CD1c-positive myeloid dendritic cell (primary cell): Measurements from ENCODE around the gene TMEM219.
"Not testable (repeated sequence)": the region's sequence is repeated elsewhere in the genome, so short reads cannot be mapped to it uniquely, and the experiment has no call there.

Source experiments
- DNase-seq: peaks from one replicate; pipeline ENCODE4 v3.0.0-alpha.2; 2016; ENCODE audit errors: extremely low spot score

TMEM219 gene, protein sequence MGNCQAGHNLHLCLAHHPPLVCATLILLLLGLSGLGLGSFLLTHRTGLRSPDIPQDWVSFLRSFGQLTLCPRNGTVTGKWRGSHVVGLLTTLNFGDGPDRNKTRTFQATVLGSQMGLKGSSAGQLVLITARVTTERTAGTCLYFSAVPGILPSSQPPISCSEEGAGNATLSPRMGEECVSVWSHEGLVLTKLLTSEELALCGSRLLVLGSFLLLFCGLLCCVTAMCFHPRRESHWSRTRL

DNA sequence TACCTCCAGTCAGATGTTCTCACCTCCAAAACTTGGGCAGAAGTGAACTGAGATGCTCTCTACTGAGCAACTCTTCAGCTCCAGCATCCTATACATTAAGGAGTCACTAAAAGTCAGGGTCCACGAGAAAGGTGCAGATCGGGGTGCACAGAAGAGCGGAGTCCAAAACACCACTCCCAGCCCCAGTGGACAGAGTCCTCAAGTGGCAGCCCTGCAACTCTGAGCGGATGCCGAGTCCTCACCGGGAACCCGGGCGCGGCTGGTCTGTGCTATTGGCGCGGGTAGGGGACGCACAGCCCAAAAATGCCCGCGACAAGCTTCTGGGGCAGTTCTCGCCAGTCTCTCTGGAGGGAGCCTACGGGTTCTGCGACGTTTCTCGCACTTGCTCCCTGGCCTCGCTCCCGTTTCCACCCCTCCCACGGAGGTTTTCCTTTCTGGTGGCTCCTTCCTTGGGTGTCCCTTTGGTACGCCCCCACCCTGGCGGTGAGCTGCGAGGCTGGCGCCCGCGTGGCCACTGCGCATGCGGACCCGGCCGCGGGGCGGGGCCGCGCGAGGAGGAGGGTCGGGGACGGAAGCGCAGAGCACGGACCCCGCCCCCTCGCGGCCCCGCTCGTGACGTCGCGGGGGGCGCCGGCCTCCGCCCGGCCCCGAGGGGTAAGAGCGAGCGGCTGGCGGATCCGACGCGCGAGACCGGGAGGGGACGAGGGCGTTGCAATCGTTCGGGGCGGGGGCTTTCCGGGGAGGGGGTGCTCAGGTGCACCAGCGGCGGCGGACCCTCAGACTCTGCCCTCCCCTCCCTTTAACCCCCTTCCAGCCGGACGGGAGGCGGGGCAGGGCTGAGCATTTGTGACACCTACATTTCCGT lies at the start of gene TMEM219:
TMEM219 (plus strand) TSS at position 601 of the 865 bp plus-strand sequence. CDS start 1,065 bp downstream, outside the sequence.
- DNase-seq: peak; percentile 97

DNA sequence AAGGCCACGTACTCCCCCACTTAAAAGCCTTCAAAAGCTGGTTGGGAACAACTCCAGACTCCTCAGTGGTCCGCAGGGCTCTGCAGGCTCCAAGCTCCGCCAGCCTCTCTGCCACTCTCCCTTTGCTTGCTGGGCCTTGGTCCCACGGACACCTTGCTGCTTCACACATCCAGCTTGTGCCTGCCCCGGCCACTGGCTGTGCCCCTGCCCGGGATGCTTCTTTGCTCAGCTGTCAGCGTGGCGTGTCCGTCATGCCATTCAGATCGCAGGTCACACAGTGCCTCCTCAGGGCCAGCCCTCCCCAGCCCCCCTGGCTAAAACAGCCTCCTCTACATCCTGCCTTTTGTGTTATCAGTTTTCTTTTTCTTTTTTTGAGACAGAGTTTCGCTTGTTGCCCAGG lies 49.8 kb upstream of the TMEM219 start:
- no peak for DNase-seq

DNA sequence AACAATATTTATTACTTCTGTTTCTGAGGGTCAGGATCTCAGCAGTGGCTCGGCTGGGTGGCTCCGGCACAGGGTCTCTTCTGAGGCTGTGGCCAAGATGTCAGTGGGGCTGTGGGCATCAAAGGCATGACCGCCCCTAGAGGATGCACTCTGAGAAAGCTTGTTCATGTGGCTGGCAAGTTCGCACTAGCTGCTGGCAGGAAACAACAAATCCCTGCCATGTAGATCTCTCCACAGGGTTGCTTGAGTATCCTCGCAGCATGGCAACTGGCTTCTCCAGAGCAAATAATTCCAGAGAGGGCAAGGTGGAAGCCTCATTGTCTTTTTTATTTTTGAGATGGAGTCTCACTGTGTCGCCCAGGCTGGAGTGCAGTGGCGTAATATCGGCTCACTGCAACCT lies 48.4 kb upstream of the TMEM219 start:
- DNase-seq: no peak

DNA sequence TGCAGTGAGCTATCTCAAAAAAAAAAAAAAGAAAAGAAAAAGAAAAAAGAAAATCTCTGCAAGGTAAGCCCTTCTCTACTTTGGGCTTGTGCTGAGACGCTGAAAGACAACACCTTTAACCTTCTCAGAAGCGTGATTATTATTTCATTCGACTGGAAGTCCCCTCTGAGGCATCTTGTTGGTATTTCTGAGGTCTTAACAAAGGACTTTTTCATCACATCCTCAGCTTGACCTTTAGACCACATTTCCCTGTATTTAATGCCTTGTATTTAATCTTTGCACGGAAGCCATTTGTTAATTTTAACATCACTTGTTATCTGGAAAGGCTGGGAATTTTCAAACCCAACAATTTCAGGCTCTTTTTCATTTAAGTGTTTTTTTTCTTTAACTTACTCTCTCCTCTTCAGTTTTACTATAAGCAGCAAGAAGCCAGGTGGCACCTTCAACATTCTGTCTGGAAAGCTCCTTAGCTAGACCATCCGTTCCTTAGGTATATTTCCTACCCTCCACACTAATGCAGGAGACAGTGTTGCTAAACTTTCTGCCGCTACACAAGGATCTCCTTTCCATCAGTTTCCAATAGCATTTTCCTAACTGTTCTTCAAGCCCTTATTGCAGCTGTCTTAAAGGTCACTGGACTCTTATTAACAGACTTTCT lies 46.2 kb upstream of the TMEM219 start:
- DNase-seq: no peak

DNA sequence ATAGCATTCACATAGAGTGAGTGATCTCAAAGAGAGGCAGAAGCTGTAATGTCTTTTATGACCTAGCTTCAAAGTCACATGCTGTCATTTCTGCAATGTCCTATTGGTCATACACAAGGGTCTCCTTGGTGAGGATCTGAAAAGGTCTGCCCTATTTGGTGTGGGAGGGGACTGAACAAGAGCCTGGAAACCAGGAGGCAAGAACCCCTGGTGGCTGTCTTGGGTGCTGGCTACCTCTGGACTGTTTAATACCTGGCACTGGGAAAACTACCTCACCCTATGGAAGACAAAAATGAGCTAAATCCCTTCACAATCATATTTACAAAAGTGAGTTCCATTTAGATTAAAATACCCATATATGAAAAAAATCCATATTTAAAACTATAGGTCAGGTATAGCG lies 44.9 kb upstream of the TMEM219 start:
- no peak for DNase-seq

DNA sequence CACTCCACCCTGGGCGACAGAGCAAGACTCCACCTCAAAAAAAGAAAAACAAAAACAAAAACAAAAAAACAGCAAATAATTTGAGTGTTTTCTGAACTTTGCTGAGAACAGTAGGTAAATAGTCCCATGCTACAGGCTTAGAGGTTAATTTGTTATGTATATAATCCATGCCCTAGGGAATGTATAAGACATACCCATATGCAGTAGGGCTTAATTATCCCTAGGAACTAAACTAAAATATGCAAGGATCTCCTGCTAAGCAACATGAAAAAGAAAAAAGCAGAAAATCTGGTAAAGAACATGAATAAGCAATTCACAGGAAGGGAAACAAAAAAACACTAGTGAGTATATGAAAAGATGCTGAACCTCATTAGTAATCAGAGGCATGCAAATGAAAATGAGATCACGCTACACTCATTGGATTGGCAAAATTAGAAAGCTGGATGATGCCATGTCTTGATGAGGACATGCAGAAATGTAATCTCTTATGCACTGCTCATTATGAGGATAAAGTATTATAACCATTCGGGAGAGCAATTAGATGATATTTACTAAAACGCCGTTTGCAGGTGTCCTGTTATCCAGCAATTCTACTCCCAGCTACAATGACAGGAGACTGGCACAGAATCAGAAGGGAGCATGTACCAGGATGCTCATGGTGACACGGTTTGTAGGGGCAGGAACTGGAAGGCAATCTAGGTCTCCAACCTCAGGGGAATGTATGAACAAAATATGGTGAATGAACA lies 41.4 kb upstream of the TMEM219 start:
- no peak for DNase-seq

DNA sequence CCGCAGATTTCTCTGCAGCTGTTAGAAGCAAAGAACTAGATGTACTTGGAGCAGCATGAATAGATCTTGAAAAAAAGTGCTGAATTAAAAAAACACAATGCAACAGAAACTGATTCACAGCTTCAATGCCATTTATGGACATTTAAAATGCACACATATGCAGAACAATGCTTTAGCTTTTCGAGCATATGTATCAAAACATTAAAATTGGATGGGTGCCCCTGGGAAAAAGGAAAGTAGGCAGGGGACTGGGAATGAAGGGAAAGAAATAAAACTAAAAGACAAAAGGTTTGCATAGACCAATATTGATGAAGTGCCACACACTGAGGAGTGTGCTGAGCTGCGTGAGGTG lies 40.9 kb upstream of the TMEM219 start:
- DNase-seq: no peak

DNA sequence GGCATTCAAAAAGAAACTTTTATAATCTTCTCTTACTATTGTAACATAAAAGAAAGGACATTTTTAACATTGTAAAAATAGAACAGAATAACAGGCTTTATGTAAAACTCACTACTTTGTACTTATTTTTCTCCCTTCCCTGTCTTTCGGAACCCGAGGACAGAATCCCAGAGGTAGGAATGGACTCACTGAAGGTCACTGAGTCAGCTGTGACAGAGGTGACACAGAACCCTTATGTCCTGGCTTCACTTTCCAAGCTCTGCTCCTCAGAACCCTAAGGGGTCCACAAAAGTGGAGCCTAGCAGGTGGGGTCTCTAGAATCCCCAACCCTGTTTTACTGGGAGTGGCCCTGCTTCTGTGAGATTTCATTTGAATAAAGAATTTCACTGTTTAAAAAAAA lies 39.6 kb upstream of the TMEM219 start:
- DNase-seq: no peak

DNA sequence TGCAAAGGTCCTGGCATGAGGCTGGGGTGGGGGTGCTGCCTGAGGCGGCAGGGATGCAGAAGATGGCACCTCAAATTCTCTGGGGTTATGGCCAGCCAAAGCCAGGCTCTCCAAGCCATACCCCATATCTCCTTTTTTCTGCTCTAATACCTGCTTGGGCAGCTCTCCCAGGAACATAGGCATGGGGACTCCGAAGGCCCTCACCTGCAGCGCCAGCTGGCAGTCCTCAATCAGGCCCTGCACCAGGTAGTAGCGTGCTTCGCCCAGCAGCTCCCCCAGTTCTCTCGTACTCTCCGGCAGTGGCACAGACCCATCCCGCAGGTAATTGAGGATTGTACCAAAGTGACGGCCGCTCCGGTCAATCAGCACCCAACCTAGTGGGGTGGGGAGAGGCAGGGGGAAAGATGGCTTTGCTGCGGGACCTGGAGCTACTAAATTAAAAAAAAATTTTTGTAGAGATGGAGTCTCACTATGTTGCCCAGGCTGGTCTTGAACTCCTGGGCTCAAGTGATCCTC lies 38.8 kb upstream of the TMEM219 start:
- no peak for DNase-seq

DNA sequence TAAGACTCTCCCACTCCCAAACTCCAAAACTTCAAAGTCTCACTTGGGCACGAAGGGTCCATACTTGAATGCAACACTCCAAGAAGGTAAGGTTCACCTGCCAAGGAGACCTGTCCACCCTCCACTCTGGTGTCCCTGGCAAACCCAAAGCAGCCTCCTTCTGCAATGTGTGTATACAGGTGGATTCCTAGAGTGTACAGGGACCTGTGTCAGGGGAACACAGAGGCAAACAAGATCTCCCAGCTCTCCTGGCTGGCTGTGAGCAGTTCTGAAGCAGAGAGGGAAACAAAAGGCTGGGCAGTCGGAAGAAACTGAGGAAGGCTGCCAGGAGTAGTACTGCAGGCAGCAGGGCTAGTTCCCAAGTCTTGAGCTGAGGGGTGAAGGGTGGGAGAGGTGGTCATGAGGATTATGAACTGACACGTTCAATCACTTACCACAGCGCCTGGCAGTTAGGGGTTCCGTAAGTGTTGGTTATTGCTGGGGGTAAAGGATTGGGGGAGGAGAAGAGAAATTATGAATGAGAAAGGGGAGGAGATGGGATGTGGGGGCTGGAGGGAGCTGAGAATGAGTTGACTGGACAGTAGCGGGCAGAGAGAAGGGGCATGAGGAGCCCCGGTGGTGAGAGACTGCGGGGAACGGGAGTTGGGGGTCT lies 36.6 kb upstream of the TMEM219 start:
- no peak for DNase-seq

DNA sequence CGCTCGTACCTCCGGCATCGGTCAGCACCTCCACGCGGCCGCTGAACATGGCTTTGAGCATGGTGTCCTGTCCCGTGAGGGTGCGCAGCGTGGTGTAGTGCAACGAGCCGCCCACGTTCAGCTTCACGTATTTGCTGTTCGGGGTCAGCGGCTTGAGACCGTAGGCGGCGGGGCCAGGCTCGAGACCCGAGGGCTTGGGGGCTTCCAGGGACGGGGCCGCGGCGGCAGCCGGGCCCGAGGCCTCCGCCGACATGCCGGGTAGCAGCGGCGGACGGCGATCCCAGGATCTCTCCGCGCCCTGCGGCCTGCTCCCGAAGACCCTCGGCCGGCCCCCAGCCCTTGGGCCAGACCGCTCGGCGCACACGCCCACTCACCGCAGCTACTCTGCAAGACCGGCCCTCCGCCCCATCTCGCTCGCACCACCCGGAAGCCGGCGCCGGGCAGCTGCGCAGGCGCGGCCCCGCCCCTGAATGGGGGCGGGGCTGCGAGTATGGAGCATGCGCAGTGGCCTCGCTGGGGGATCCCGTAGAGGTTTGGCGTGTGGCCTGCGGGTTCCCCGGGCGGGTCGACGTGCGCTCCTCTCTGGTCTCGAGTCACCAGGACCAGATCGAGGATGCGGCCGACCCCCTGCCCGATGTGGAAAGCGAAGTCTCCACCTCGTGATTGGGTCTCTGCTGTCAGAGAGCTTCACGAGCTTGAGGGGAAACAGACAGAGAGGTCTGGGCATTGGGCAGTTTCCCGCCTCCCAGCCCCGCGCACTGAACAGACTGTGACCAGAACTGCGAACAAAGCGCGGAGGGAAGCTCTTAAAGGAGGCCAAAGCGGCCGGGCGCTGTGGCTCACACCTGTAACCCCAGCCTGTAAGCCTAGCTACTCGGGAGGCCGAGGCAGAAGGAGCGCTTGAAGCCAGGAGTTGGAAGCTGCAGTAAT lies 35.8 kb upstream of the TMEM219 start, which contains the start of gene KCTD13:
KCTD13 (minus strand) TSS at position 446 of the 930 bp plus-strand sequence; CDS start at position 253, 193 bp downstream.
- peak; percentile 94 for DNase-seq

DNA sequence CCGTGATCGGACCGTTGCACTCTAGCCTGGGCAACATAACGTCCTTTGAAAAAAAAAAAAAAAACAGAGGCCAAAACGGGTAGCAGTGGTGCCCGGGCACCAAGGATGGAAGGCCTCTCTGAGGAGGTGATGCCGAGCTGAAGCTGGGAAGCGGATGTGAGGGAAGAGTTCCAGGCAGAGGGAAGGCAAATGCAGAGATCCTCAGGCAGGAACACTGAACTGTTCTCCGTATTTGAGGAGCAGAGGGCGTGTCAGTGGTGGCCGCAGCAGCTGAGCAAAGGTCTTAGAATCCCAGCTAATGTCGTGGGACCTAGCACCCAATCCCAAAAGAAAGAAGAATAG lies 35.2 kb upstream of the TMEM219 start:
- DNase-seq: peak; percentile 8

DNA sequence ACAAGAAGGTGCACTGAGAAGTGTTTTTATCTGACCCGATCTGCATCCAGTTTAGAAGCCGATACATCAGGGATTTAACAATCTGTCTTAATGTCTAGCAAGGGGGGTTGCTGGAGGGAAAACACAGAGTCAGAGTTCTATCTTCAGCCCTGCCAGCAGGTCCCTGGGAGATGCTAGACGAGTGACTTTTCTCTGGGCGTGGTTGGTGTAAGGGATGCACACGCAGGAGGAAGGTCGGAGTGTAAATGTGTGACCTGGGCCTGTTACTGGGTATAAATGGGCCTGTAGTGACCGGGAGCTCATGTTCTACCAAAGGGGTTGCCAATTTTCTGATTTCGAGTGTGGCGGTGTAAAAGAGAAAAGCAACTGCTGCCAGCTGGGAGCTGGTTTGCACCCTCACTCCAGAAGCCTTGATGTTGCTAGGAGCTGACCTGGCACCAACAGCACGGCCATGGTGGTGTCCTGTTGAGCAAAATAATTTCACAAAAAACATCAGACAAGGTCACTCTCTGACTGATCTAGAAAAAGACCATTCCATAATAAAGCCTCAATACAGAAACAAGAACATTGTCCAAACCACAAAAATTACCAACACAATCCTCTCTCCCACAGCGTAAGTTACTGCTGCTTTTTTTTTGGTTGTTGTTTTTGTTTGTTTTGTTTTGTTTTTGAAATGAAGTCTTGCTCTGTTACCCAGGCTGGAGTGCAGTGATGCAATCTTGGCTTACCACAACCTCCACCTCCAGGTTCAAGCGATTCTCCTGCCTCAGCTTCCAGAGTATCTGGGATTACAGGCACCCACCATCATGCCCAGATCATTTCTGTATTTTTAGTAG lies 34.6 kb upstream of the TMEM219 start:
- DNase-seq: peak; percentile 4

DNA sequence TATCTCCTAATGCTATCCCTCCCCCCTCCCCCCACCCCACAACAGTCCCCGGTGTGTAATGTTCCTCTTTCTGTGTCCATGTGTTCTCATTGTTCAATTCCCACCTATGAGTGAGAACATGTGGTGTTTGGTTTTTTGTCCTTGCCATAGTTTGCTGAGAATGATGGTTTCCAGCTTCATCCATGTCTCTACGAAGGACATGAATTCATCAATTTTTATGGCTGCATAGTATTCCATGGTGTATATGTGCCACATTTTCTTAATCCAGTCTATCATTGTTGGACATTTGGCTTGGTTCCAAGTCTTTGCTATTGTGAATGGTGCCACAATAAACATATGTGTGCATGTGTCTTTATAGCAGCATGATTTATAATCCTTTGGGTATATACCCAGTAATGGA lies 30.1 kb upstream of the TMEM219 start:
- not testable (repeated sequence) for DNase-seq

DNA sequence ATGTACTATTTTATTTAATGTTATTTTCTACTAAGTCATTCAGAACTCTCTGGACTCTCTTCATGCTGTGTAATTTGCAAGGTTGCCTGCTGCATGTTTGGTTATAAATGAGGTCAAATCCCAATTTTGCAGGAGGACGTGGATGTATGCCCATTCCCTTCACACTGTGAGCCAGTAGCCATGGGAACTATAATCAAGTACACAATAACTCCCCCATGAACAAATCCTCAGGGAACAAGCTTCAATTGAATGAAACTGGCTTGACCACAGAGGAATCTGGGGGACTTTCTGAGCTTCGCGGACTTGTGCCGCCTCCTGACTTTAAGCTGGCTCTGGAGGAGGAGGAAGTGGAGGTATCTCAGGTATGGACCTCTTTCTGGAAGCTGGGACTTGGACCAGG lies 21.2 kb upstream of the TMEM219 start:
- DNase-seq: no peak

DNA sequence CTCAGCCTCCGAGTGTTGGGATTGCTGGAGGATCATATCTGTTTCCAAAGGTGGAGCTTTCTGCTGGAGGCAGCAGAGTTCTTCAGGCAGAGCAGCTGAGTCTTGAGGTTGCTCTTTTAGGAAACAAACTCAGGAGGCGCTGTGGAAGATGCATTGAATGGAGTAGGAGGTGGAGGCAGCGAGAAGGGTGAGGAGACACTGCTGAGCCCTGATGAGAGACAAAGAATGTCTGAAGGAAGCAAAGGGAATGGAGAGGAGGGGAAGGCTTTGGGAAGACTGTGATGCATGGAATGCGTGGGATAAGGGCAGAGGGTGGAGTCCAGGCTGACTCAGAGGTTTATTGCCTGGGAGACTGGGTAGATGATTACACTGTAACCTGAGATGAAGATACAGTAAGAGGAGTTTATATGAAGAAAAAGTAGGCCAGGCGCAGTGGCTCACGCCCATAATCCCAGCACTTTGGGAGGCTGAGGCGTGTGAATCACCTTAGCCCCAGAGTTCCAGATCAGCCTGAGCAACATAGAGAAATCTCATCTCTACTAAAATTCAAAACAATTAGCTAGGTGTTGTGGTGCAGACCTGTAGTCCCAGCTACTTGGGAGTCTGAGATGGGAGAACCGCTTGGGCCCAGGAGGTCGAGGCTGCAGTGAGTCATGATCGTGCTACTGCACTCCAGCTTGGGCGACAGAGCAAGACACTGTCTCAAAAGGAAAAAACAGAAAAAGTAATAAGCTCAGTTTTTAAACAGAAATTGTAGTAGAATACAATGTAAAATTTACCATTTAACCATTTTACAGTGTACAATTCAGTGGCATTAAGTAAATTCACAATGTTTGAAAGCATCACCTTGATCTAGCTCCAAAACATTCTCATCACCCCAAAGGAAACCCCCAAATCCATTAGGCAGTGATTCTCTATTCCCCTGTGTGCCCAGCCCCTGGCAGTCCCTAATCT lies 17.8 kb upstream of the TMEM219 start:
- DNase-seq: no peak

DNA sequence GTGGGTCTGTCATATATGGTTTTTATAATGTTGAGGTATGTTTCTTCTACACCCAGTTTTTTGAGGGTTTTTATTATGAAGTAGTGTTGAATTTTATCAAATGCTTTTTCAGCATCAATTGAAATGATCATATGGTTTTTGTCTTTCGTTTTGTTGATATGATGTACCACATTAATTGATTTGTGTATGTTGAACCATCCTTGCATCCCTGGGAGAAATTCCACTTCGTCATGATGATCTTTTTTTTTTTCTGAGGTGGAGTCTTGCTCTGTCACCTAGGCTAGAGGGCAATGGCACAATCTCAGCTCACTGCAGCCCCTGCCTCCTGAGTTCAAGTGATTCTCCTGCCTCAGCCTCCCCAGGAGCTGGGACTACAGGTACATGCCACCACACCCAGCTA lies 14.0 kb upstream of the TMEM219 start:
- DNase-seq: no peak

DNA sequence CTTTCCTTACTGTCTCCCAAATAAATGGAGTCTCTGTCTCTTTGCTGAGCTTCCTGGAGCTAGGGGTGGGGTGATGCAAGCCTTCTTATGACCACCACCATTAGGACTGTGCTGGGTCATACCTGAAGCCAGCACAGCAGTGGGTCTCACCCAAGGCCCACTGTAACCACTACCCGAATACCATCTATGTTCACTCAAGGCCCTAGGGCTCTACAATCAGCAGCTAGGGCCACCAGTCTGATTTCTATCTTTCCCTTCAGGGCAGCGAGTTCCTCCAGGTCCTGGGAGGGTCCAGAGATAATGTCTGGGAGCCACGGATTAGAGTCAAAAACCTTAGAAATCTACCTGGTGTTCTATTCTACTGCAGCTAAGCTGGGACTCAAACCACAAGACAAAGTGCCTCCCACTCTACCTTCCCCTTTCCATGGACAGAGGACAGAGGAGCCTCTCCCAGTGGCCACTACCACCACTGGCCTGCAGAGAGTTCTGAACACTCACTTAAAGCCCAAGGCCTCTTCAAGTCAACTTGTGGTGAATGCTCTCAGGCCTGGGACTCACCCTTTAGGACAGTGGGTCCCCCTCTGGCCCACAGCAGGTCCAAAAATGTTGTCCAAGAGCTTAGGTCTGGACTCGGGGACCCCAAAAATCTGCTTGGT lies 10.9 kb upstream of the TMEM219 start:
- DNase-seq: no peak
